Stomach (tissue), 4 donors: ENCODE data around the gene FHIP1A.

Source experiments
- EP300 ChIP-seq: sonication (generic); formaldehyde crosslinking; IDR thresholded peaks from one replicate; pipeline ENCODE4 v1.6.1; 2017; ENCODE audit warnings: antibody characterized with exemption
- POLR2A ChIP-seq, 4 donors: fragments of 450-650 bp; IDR thresholded peaks; one replicate each; pipeline ENCODE4 v1.6.1; 2016; ENCODE audit warnings: antibody characterized with exemption in 4 of 4, control low read depth in 2 of 4, mild to moderate bottlenecking in 1 of 4, moderate library complexity in 1 of 4
- TF ChIP-seq, protein P1 (sequence below), 7 experiments: fragments of 450-650 bp in 4 of 7; fragments of 200-600 bp in 3 of 7; sonication (generic) in 3 of 7; IDR thresholded peaks; one replicate each; pipeline ENCODE4 v1.5.1; 2016 to 2019; ENCODE audit warnings: antibody characterized with exemption in 7 of 7, control low read depth in 2 of 7, mild to moderate bottlenecking in 1 of 7

DNA sequence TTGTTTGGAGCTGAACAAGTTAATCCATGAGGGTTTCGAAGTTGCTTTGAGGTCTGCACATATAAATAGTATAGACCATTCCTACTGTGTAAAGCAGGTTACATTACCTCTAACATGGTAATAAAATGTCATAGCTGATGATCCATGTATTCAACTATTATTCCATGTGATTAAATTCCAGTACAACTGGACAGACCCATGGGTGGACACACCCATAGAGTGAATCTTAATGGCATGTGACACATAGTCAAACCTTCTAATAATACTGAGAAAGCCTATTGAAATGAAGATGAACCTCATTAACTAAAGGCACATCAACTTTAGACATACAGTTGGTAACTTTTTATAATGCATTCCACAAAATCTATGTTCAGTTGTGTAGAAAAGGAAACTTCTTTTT, 28.5 kb downstream of the FHIP1A start:
- TF ChIP-seq EP300 = no peak
- TF ChIP-seq POLR2A (IDR thresholded peaks at IDR 0.05) = no peak
- TF ChIP-seq, protein P1, sequence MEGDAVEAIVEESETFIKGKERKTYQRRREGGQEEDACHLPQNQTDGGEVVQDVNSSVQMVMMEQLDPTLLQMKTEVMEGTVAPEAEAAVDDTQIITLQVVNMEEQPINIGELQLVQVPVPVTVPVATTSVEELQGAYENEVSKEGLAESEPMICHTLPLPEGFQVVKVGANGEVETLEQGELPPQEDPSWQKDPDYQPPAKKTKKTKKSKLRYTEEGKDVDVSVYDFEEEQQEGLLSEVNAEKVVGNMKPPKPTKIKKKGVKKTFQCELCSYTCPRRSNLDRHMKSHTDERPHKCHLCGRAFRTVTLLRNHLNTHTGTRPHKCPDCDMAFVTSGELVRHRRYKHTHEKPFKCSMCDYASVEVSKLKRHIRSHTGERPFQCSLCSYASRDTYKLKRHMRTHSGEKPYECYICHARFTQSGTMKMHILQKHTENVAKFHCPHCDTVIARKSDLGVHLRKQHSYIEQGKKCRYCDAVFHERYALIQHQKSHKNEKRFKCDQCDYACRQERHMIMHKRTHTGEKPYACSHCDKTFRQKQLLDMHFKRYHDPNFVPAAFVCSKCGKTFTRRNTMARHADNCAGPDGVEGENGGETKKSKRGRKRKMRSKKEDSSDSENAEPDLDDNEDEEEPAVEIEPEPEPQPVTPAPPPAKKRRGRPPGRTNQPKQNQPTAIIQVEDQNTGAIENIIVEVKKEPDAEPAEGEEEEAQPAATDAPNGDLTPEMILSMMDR (IDR thresholded peaks at IDR 0.05) = no peak
